Measurements from ENCODE around the gene SH3RF3. TPM values are rescaled to one million over a fixed set of nuclear protein-coding genes. Genes with fewer than 3 reads are reported as not detected.

SH3RF3 gene
- total RNA-seq, 4 donors from 2014 or later, result 2.8 to 5.7 (median 3.0) TPM

DNA sequence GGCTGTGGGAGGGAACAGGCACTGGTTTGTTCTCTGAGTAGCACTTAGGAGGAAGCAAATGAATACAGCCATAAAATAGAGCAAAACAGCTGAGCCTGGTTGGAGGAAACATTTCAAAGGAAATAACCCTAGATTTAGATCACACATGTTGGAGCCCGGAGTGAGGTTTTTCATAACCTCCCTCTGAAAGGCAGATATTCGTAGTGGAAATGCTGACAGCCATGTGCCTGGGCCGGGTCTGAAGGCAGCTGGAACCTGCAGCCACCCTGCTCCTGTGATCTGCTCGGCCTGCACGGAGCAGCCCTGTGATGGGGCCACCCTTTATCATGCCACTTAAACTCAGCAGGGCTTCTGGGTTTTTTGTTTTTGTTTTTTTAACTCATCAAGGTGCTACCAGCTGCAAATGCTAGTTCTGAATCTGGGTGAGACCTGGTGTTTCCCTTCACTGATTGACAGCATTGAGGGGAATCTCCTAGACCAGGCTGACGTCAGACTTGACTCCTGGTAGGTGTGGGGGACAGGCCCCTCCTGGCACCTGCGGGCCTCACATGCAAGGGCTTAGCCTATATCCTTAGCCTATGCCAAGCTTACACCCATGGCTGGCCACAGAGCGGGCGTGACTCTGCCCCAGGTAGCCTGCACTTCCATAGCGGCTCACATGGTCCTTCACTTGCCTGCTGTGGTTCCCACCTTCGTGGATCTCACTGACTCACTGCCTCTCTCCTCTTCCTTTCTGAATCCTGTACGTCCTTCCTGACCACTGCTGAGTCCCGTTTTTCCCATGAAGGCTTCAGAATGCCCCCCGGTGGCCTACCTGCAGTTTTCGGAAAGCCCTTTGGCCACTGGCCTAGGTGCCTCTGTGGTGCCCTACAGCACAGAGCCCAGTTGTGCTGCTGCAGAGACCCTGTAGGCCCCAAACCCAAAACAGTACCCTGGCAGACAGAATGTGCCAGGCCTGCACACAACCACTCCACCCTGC, 267.5 kb downstream of the SH3RF3 start:
- no peaks in the 10 kb centered on the region for H3K36me3 ChIP-seq
- H3K9me3 ChIP-seq, result no peaks in the 10 kb centered on the region
- DNase-seq, result no peak
- intact Hi-C loops (cut with DNase I; ENCODE audit: low total_unique reads), result no loop called here
- in situ Hi-C loops (cut with MboI; ENCODE audit: low sequenced_read_pairs in 4 of 4), result no loop called here
- no peak for TF ChIP-seq POLR2A (IDR thresholded peaks at IDR 0.05)
- TF ChIP-seq, protein P1, sequence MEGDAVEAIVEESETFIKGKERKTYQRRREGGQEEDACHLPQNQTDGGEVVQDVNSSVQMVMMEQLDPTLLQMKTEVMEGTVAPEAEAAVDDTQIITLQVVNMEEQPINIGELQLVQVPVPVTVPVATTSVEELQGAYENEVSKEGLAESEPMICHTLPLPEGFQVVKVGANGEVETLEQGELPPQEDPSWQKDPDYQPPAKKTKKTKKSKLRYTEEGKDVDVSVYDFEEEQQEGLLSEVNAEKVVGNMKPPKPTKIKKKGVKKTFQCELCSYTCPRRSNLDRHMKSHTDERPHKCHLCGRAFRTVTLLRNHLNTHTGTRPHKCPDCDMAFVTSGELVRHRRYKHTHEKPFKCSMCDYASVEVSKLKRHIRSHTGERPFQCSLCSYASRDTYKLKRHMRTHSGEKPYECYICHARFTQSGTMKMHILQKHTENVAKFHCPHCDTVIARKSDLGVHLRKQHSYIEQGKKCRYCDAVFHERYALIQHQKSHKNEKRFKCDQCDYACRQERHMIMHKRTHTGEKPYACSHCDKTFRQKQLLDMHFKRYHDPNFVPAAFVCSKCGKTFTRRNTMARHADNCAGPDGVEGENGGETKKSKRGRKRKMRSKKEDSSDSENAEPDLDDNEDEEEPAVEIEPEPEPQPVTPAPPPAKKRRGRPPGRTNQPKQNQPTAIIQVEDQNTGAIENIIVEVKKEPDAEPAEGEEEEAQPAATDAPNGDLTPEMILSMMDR (IDR thresholded peaks at IDR 0.05 in 4 of 5, conservative IDR thresholded peaks at IDR 0.05 in 1 of 5), result no peak
- ATAC-seq, result no peak
- no peak overlapping the region for H3K4me3 ChIP-seq
- no peak overlapping the region for H3K27ac ChIP-seq
- H3K4me1 ChIP-seq, result peaks cover 3 to 8% of the 10 kb centered on the region in 2 donors
- no peaks in the 10 kb centered on the region for H3K27me3 ChIP-seq

DNA sequence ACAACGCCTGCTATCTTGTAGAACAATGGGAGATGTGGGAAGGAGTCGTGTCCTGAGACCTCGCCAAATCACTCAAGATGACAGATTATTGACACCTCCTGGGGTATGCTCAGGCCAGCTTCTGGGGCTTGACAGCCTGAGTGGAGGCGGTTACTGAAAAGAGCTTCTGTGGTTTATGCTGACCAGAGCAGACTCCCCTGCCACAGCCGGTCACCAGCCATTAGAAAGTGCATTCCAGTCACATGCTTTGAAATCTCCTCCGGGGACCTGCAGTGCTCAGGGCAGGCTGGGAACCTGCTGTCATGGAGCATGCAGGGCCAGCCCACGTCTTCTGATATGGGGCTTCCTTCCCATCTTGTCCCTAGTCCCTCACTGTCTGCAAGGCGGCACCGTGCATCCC, 268.9 kb downstream of the SH3RF3 start:
- ATAC-seq, result no peak
- H3K4me1 ChIP-seq, result peaks cover 6 to 18% of the 10 kb centered on the region in 2 donors

DNA sequence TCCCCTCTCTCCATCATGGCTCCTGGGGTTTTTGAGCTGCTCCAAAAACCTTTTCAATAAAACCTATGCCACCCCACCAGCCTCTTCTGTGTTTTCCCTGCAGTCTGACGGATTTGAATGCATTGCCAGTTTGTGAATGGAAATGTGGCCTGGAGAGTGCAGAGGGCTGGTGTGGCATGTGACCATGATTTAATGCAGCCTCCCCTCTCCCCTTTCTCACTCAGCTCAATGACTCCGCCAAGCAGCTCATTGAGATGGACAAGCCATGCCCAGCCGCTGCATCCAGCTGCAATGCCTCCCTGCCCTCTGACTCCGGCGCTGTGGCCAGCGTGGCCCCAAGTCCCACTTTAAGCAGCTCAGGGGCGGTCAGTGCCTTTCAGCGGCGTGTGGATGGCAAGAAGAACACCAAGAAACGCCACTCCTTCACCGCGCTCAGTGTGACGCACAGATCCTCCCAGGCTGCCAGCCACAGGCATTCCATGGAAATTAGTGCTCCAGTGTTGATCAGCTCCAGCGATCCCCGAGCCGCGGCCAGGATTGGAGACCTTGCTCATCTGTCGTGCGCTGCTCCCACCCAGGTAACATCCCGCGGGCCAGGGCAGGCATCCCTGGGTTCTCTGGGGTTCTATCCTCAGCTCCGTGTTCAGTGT, 269.5 kb downstream of the SH3RF3 start:
- intact Hi-C loops (cut with DNase I; ENCODE audit: low total_unique reads) (no loop called here), in situ Hi-C loops (cut with MboI; ENCODE audit: low sequenced_read_pairs in 4 of 4) (no loop called here)
- H3K4me3 ChIP-seq, result no peak overlapping the region
- no peak for ATAC-seq
- no peaks in the 10 kb centered on the region for H3K27me3 ChIP-seq
- peaks cover 6 to 18% of the 10 kb centered on the region in 2 donors for H3K4me1 ChIP-seq
- no peak overlapping the region for H3K27ac ChIP-seq
- TF ChIP-seq, protein P1 (IDR thresholded peaks at IDR 0.05 in 4 of 5, conservative IDR thresholded peaks at IDR 0.05 in 1 of 5), result no peak
- TF ChIP-seq POLR2A (IDR thresholded peaks at IDR 0.05), result no peak
- DNase-seq, result no peak
- H3K36me3 ChIP-seq, result no peaks in the 10 kb centered on the region
- no peaks in the 10 kb centered on the region for H3K9me3 ChIP-seq

More for the DNA sequence above, 268.9 kb downstream of the SH3RF3 start:
- no peaks in the 10 kb centered on the region for H3K27me3 ChIP-seq
- TF ChIP-seq, protein P1 (IDR thresholded peaks at IDR 0.05 in 4 of 5, conservative IDR thresholded peaks at IDR 0.05 in 1 of 5), result no peak
- TF ChIP-seq POLR2A (IDR thresholded peaks at IDR 0.05), result no peak
- intact Hi-C loops (cut with DNase I; ENCODE audit: low total_unique reads), result no loop called here
- no peak overlapping the region for H3K27ac ChIP-seq
- DNase-seq, result no peak
- no peaks in the 10 kb centered on the region for H3K36me3 ChIP-seq
- no peak overlapping the region for H3K4me3 ChIP-seq
- no peaks in the 10 kb centered on the region for H3K9me3 ChIP-seq
- in situ Hi-C loops (cut with MboI; ENCODE audit: low sequenced_read_pairs in 4 of 4), result no loop called here

DNA sequence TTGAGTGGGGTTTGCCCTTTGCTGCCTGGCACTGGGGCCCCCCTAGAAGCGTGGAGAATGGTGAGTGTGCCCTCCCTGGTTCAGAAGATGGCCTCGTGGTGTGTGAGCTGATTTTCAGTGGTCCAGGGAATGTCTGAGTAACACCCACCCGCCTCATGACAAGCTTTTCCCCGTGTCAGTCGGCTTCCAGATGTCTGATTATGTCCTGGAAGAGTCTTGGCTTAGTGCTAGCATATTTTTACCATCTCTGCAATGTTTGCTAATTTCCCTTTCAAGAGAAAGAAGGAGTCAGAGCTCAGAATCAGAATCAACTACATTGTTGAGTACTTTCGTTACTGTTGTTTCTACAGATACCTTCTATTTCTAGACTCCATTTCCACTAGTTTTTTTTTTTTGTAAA, 270.1 kb downstream of the SH3RF3 start:
- in situ Hi-C loops (cut with MboI; ENCODE audit: low sequenced_read_pairs in 4 of 4) (no loop called here), intact Hi-C loops (cut with DNase I; ENCODE audit: low total_unique reads) (no loop called here)
- peaks cover 6 to 18% of the 10 kb centered on the region in 2 donors for H3K4me1 ChIP-seq
- no peaks in the 10 kb centered on the region for H3K9me3 ChIP-seq
- no peaks in the 10 kb centered on the region for H3K36me3 ChIP-seq
- no peak overlapping the region for H3K4me3 ChIP-seq
- ATAC-seq (no peak), DNase-seq (no peak)
- H3K27ac ChIP-seq, result no peak overlapping the region
- TF ChIP-seq, protein P1 (IDR thresholded peaks at IDR 0.05 in 4 of 5, conservative IDR thresholded peaks at IDR 0.05 in 1 of 5), result no peak
- no peak for TF ChIP-seq POLR2A (IDR thresholded peaks at IDR 0.05)
- no peaks in the 10 kb centered on the region for H3K27me3 ChIP-seq
